GM18873 (cell line): Measurements from ENCODE around the gene SCYGR8.

Experiments
- ATAC-seq: cut with Tn5 transposase; IDR thresholded peaks from one replicate; pipeline ENCODE4 v1.9.1; 2021; ENCODE audit warnings: mild to moderate bottlenecking, moderate library complexity, moderate number of reproducible peaks; ENCODE audit not compliant: unreplicated experiment, low FRiP score

SCYGR8 gene

GRCh38 chr2:227759411-227760118, 13.9 kb downstream of the SCYGR8 start:
- ATAC-seq = no peak

GRCh38 chr2:227761740-227762476, 16.2 kb downstream of the SCYGR8 start:
- no peak for ATAC-seq

DNA sequence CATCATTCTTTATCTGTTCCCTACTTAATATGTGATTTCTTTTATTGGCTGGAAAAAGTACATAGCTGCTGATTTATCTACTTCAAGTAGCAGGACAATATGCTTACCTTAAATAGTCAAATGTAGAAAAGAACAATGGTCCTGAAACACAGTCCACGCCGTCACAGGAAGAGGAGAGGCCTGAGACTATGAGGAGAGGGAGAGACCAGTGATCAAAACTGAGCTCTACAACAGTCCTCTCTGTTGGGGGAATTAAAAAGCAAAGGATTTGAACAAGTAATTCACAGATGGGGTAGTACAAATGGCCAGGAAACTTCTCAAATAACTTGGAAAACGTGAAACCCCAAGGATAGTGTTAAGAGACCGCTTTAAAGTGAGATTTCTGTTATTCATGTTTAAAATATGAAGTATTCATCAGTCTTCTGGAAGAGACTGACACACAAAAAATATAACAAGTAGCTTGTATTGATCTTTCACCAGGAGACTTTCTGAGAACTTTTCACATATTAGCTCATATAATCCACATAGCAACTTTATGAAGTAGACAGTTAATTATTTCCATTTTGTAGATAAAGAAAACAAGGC, 20.2 kb downstream of the SCYGR8 start:
- no peak for ATAC-seq

GRCh38 chr2:227766373-227766883, 20.7 kb downstream of the SCYGR8 start:
- ATAC-seq = peak; percentile 89

- no peak for ATAC-seq
These were observed 22.1 kb downstream of the SCYGR8 start for GRCh38 chr2:227767830-227768229.

DNA sequence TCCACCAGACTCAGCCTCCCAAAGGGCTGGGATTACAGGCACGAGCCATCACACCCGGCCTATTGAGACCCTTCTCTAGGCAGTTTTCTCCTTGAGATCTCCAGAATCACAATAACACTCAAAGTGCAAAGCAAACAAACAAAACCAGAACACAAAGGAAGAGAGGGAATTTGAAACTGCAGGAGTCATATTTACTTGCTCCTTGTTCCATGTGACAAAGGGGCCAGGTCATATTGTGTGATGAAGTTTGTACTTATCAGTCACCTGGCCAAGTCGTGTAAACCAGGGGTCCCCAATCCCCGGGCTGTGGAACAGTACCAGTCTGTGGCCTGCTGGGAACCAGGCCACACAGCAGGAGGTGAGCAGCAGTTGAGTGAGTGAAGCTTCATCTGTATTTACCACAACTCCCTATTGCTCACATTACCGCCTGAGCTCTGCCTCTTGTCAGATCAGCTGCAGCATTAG, 26.5 kb downstream of the SCYGR8 start:
- no peak for ATAC-seq

- no peak for ATAC-seq
These were observed 27.2 kb downstream of the SCYGR8 start for GRCh38 chr2:227772932-227773331.

- no peak for ATAC-seq
These were observed 28.4 kb downstream of the SCYGR8 start for GRCh38 chr2:227774011-227774624.

- no peak for ATAC-seq
These were observed 29.5 kb downstream of the SCYGR8 start for GRCh38 chr2:227774895-227775842.

DNA sequence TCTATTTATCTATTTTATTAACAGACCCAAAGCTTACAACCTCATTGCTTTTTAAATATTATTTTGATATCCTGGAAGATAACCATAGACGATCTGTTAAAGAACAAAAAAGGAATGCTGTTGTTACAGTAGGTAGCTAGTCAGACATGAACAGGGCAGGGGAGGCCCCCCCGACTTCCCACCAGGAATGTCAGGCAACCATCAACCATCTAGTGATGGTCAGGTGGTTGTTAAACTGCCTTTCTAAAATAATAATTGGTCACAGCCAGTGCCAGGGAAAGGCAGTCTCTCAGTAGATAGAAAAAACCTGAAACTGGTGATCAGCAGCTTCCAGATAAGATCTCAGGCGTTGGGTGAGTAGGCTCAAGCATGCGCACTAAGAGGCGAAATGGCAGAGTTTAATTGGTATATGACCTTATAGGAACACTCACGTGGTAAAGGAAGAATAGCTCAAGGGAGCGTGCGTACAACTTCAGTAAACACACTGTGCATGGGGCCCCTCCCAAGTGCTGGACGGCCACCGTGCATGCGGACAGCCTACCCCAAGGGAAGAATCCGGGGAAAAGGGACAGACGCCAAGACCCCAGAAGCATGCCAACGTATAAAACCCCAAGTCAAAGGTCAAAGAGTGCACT, 35.4 kb downstream of the SCYGR8 start:
- no peak for ATAC-seq

GRCh38 chr2:227781841-227782240, 36.1 kb downstream of the SCYGR8 start:
- ATAC-seq = no peak

GRCh38 chr2:227782804-227783203, 37.1 kb downstream of the SCYGR8 start:
- peak; percentile 51 for ATAC-seq

- peak; percentile 98 for ATAC-seq
These were observed 37.9 kb downstream of the SCYGR8 start for GRCh38 chr2:227783404-227784138.

DNA sequence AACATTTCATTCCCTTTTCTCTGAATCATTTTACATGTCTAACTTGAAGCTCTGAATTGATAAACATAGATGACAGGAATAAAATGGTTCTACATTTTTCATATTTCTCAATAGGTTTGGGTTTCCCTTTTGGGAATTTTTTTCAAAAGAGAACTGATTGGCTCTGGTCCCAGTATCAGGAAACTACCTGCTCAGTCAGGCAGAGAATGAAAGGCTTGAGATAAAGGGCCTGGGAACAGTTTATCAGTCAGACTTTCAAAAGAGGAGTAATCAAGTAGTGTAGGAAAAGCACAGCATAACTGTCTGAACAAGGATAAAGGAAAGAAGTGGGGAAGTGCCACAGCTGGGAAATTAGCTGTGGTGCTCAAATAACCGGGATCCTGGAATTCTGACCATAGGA, 39.6 kb downstream of the SCYGR8 start:
- no peak for ATAC-seq

DNA sequence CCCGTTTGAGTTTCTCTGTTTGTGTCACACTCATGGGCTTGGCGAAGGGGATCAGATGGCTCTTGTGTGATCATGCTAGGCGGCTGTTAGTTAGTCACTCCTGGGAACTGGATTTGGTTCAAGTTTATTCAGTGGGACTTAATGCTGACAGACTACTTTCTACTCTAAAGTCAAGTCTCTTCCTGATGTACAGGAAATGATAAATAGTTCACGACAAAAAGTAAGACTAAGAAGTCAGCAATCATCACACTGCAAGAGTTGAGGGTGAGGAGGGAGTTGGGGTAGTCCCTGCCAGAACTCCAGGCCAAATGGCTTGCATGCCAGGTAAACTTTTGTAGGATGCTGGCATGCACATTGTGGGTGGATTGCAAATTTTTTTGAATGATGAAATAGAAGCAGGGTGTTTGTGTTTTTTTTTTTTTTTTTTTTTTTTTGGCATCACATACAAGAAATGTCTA, 42.9 kb downstream of the SCYGR8 start:
- ATAC-seq = no peak

- no peak for ATAC-seq
These were observed 44.1 kb downstream of the SCYGR8 start for GRCh38 chr2:227789803-227790202.

GRCh38 chr2:227793148-227793712, 47.5 kb downstream of the SCYGR8 start:
- ATAC-seq = no peak
